ENCODE measurements around the gene TSHZ2. TPM values are rescaled to one million over a fixed set of nuclear protein-coding genes. Genes with fewer than 3 reads are reported as not detected.
"Not testable (repeated sequence)": the region's sequence is repeated elsewhere in the genome, so short reads cannot be mapped to it uniquely, and the experiment has no call there.

The TSHZ2 gene
- total RNA-seq, 1 donor from 2014 or later, result 19.8 TPM

DNA sequence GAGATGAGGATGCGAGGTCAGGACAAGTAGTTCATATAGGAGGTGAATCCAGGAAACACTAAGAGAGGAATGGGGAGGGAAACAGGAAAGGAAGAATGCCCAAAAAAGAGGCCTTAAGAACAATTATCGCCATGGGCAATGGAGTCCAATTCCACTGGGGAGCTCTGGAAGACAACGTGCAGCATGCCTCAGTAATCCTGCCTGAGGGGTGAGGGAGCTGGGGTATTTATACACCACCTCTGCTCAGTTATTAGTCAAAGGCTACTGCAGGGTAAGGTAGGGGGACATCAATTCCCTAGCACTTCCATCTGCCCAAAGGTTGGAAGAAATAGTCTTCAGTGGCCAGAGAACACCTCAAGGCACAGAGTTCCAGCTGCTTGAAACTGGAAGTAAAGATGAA, 525.1 kb downstream of the TSHZ2 start:
- no peaks in the 10 kb centered on the region for H3K4me1 Mint-ChIP-seq (ENCODE audit: low read depth)
- no peak overlapping the region for H3K4me3 Mint-ChIP-seq (ENCODE audit: low read depth)

DNA sequence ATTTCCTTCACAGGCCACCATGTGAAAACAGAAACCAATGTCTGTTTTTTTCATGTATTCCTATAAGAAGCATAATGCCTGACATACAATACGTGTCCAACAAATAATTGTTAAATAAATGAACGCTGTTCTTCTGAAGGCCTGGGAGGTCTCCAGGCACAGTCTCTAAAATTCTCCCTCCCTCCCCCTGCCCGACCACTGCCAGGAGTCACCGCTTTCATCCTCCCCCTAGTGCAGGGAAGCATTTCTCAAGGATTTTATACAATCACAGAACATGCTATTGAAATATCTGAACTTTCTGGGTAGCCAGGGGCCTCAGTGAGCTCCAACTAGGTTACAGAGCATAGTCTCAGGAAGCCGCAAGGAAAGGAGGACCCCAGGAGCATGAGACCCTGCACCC, 526.2 kb downstream of the TSHZ2 start:
- no peak for DNase-seq (ENCODE audit: low spot score)
- Mint-ChIP-seq H3K9me3 (no peaks in the 10 kb centered on the region), H3K36me3 (ENCODE audit: low read depth) (no peaks in the 10 kb centered on the region), H3K4me1 (ENCODE audit: low read depth) (no peaks in the 10 kb centered on the region), H3K27me3 (ENCODE audit: low read depth) (peaks cover 3% of the 10 kb centered on the region), H3K4me3 (ENCODE audit: low read depth) (no peak overlapping the region), H3K27ac (no peak overlapping the region)
- intact Hi-C loops (cut with micrococcal nuclease), result no loop called here

More for the DNA sequence above, 525.1 kb downstream of the TSHZ2 start:
- H3K27me3 Mint-ChIP-seq (ENCODE audit: low read depth), result peaks cover 3% of the 10 kb centered on the region
- H3K27ac Mint-ChIP-seq, result no peak overlapping the region
- no peaks in the 10 kb centered on the region for H3K36me3 Mint-ChIP-seq (ENCODE audit: low read depth)
- intact Hi-C loops (cut with micrococcal nuclease), result no loop called here
- no peak for DNase-seq (ENCODE audit: low spot score)
- no peaks in the 10 kb centered on the region for H3K9me3 Mint-ChIP-seq

DNA sequence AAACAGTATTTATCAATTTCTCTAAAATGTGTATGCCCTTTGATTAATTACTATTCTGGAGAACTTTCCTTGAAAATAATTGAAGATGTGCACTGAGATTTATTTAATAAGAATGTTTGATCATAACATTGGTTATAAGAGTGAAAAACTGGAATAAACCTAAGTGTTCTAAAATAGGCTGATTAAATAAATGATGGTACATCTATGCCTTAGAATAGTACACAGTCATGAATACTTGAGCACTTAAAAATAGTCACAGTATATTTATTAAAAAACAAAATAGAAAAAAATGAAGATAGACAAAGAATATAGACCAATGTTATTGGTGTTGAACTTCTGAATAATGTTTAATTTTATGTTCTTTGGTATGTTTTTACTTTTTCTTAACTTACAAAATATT, 528.5 kb downstream of the TSHZ2 start:
- Mint-ChIP-seq H3K4me3 (ENCODE audit: low read depth) (no peak overlapping the region), H3K4me1 (ENCODE audit: low read depth) (no peaks in the 10 kb centered on the region), H3K27me3 (ENCODE audit: low read depth) (peaks cover 3% of the 10 kb centered on the region), H3K36me3 (ENCODE audit: low read depth) (no peaks in the 10 kb centered on the region), H3K27ac (no peak overlapping the region), H3K9me3 (no peaks in the 10 kb centered on the region)
- no peak for DNase-seq (ENCODE audit: low spot score)
- intact Hi-C loops (cut with micrococcal nuclease), result no loop called here

DNA sequence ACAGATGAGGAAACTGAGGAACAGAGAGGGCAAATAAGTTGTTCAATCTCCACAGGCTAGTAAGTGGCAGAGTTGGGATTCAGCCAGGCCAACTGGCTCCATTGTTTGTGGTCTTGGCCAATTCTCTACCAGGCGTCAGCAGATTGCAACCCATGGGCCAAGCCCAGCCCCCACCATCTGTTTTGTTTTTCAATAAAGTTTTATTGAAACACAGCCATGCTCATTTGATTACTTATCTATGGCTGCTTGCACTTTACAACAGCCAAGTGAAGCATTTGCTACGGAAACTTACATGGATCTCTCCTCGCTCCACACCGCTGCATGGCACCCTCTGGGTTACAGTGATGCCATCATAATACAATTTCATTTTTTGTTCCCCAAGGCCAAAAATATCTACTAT, 530.7 kb downstream of the TSHZ2 start:
- no peak for DNase-seq (ENCODE audit: low spot score)
- Mint-ChIP-seq H3K27ac (no peak overlapping the region), H3K36me3 (ENCODE audit: low read depth) (no peaks in the 10 kb centered on the region), H3K27me3 (ENCODE audit: low read depth) (no peaks in the 10 kb centered on the region), H3K4me3 (ENCODE audit: low read depth) (no peak overlapping the region), H3K9me3 (no peaks in the 10 kb centered on the region), H3K4me1 (ENCODE audit: low read depth) (no peaks in the 10 kb centered on the region)
- intact Hi-C loops (cut with micrococcal nuclease), result no loop called here

GRCh38 chr20:53503517-53503919, 531.4 kb downstream of the TSHZ2 start:
- intact Hi-C loops (cut with micrococcal nuclease), result no loop called here
- DNase-seq (ENCODE audit: low spot score), result no peak
- Mint-ChIP-seq H3K27ac (no peak overlapping the region), H3K4me1 (ENCODE audit: low read depth) (no peaks in the 10 kb centered on the region), H3K4me3 (ENCODE audit: low read depth) (no peak overlapping the region), H3K9me3 (no peaks in the 10 kb centered on the region), H3K36me3 (ENCODE audit: low read depth) (no peaks in the 10 kb centered on the region), H3K27me3 (ENCODE audit: low read depth) (no peaks in the 10 kb centered on the region)

GRCh38 chr20:53504106-53504505, 531.9 kb downstream of the TSHZ2 start:
- DNase-seq (ENCODE audit: low spot score); H3K4me3 Mint-ChIP-seq (ENCODE audit: low read depth); H3K36me3 Mint-ChIP-seq (ENCODE audit: low read depth); H3K9me3 Mint-ChIP-seq; H3K27me3 Mint-ChIP-seq (ENCODE audit: low read depth); H3K27ac Mint-ChIP-seq; H3K4me1 Mint-ChIP-seq (ENCODE audit: low read depth); intact Hi-C loops (cut with micrococcal nuclease): not testable (repeated sequence)

DNA sequence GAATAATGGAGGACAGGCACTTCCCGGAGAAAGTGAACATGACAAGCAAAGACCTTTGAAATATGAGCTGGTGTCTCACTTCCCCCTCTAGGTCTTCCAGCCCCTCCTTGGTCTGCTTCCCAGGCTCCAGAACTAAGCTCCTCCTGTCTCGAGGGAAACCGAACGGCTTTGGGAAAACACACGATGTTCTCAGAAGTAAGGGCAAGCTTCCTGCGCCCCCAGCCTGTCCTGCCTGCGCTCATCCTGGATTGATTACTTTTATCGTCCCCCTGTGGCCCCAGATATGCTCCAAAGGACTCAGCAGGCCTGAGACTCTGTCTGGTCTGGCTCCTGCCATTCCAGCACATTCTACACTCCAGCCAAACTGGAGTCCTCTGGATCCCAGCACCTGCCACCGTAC, 538.1 kb downstream of the TSHZ2 start:
- Mint-ChIP-seq H3K27me3 (ENCODE audit: low read depth) (no peaks in the 10 kb centered on the region), H3K36me3 (ENCODE audit: low read depth) (no peaks in the 10 kb centered on the region), H3K4me3 (ENCODE audit: low read depth) (no peak overlapping the region), H3K9me3 (no peaks in the 10 kb centered on the region), H3K4me1 (ENCODE audit: low read depth) (no peaks in the 10 kb centered on the region), H3K27ac (no peak overlapping the region)
- no peak for DNase-seq (ENCODE audit: low spot score)
- intact Hi-C loops (cut with micrococcal nuclease), result no loop called here

GRCh38 chr20:53510704-53511103, 538.5 kb downstream of the TSHZ2 start:
- intact Hi-C loops (cut with micrococcal nuclease), result no loop called here
- no peaks in the 10 kb centered on the region for H3K4me1 Mint-ChIP-seq (ENCODE audit: low read depth)

GRCh38 chr20:53512076-53512475, 539.9 kb downstream of the TSHZ2 start:
- Mint-ChIP-seq H3K27me3 (ENCODE audit: low read depth) (no peaks in the 10 kb centered on the region), H3K36me3 (ENCODE audit: low read depth) (no peaks in the 10 kb centered on the region), H3K4me1 (ENCODE audit: low read depth) (no peaks in the 10 kb centered on the region), H3K27ac (no peak overlapping the region), H3K9me3 (no peaks in the 10 kb centered on the region), H3K4me3 (ENCODE audit: low read depth) (no peak overlapping the region)
- DNase-seq (ENCODE audit: low spot score), result no peak
- intact Hi-C loops (cut with micrococcal nuclease), result no loop called here

More at GRCh38 chr20:53510704-53511103, 538.5 kb downstream of the TSHZ2 start:
- no peak for DNase-seq (ENCODE audit: low spot score)
- Mint-ChIP-seq H3K4me3 (ENCODE audit: low read depth) (no peak overlapping the region), H3K27ac (no peak overlapping the region), H3K27me3 (ENCODE audit: low read depth) (no peaks in the 10 kb centered on the region), H3K9me3 (no peaks in the 10 kb centered on the region), H3K36me3 (ENCODE audit: low read depth) (no peaks in the 10 kb centered on the region)

DNA sequence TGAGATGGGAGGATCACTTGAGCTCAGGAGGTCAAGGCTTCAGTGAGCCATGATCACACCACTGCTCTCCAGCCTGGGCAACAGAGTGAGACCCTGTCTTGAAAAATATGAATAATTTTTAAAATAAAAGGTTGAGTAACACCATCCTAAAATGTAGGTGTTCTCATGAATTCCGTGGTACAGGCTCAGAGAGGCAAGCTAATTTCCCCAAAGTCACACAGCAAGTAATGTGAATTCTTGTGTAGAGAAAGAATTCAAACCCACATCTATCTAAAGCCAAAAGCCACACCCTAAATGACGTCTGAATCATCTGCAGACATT, 541.0 kb downstream of the TSHZ2 start:
- Mint-ChIP-seq H3K27ac (no peak overlapping the region), H3K27me3 (ENCODE audit: low read depth) (no peaks in the 10 kb centered on the region), H3K9me3 (no peaks in the 10 kb centered on the region), H3K4me3 (ENCODE audit: low read depth) (no peak overlapping the region), H3K4me1 (ENCODE audit: low read depth) (no peaks in the 10 kb centered on the region), H3K36me3 (ENCODE audit: low read depth) (no peaks in the 10 kb centered on the region)
- intact Hi-C loops (cut with micrococcal nuclease), result no loop called here
- no peak for DNase-seq (ENCODE audit: low spot score)

- Mint-ChIP-seq H3K27ac (no peak overlapping the region), H3K36me3 (ENCODE audit: low read depth) (no peaks in the 10 kb centered on the region), H3K4me1 (ENCODE audit: low read depth) (no peaks in the 10 kb centered on the region), H3K27me3 (ENCODE audit: low read depth) (no peaks in the 10 kb centered on the region), H3K4me3 (ENCODE audit: low read depth) (no peak overlapping the region), H3K9me3 (no peaks in the 10 kb centered on the region)
- intact Hi-C loops (cut with micrococcal nuclease), result no loop called here
- DNase-seq (ENCODE audit: low spot score), result no peak
These were observed 541.5 kb downstream of the TSHZ2 start for GRCh38 chr20:53513489-53514298.

DNA sequence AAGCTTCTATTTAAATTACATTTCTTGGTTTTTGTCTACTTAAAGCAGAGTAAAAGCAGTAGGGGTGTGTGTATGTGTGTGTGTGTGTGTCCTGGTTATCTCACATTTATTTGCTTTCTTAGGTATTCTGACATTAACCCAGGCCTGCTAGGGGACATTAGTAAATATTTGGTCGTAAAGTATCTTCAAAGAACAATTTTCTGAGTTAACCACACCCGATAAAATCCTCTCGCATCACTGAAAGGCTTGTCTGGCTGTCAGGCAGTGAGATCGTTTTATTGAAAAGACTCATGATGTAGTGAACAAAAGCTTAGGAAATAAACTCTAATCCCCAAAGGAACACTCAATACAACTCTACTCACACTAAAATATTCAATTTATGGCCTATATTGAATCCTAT, 543.6 kb downstream of the TSHZ2 start:
- intact Hi-C loops (cut with micrococcal nuclease), result no loop called here
- no peaks in the 10 kb centered on the region for H3K4me1 Mint-ChIP-seq (ENCODE audit: low read depth)
- H3K4me3 Mint-ChIP-seq (ENCODE audit: low read depth), result no peak overlapping the region
- H3K27ac Mint-ChIP-seq, result no peak overlapping the region
- H3K9me3 Mint-ChIP-seq, result no peaks in the 10 kb centered on the region
- peaks cover 1% of the 10 kb centered on the region for H3K27me3 Mint-ChIP-seq (ENCODE audit: low read depth)
- no peak for DNase-seq (ENCODE audit: low spot score)
- no peaks in the 10 kb centered on the region for H3K36me3 Mint-ChIP-seq (ENCODE audit: low read depth)

DNA sequence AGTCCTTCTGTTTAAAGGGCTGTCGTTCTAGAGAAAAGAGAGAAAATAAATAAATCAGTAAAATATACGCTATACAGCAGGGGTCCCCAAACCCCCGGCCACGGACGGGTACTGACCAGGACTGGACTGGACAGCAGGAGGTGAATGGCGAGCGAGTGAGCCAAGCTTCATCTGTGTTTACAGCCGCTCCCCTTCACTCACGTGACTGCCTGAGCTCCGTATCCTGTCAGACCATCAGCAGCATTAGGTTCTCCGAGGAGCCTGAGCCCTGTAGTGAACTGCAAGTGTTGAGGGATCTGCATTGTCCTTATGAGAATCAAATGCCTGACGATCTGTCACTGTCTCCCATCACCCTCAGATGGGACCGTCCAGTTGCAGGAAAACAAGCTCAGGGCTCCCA, 545.0 kb downstream of the TSHZ2 start:
- Mint-ChIP-seq H3K9me3 (no peaks in the 10 kb centered on the region), H3K4me3 (ENCODE audit: low read depth) (no peak overlapping the region), H3K36me3 (ENCODE audit: low read depth) (no peaks in the 10 kb centered on the region), H3K4me1 (ENCODE audit: low read depth) (no peaks in the 10 kb centered on the region), H3K27me3 (ENCODE audit: low read depth) (peaks cover 1% of the 10 kb centered on the region), H3K27ac (no peak overlapping the region)
- intact Hi-C loops (cut with micrococcal nuclease), result no loop called here
- DNase-seq (ENCODE audit: low spot score), result no peak

DNA sequence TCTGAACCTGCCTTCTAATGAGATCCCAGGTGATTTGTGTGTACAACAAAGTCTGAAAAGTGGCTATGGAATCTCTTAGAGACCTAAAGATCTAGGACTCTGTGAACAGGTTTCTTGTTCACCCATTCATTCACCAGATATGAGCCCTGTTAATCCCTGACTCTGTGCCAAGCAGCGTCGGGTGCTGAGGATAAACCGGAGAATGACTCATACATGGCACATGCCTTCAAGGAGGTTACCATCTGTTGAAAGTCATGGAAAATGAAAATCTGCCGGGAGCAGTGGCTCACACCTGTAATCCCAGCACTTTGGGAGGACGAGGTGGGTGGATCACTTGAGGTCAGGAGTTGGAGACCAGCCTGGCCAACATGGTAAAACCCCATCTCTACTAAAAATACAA, 549.3 kb downstream of the TSHZ2 start:
- H3K27me3 Mint-ChIP-seq (ENCODE audit: low read depth); intact Hi-C loops (cut with micrococcal nuclease); H3K36me3 Mint-ChIP-seq (ENCODE audit: low read depth); H3K4me1 Mint-ChIP-seq (ENCODE audit: low read depth); H3K27ac Mint-ChIP-seq; DNase-seq (ENCODE audit: low spot score); H3K9me3 Mint-ChIP-seq; H3K4me3 Mint-ChIP-seq (ENCODE audit: low read depth): not testable (repeated sequence)

Data from activated T-helper 2 cell treated with anti-CD3 and anti-CD28 coated beads, Interferon-gamma antibody, Interleukin-2, Interleukin-4, amounts not matched to agents 10 μg/mL and 5 μg/mL and 100 μg/mL, durations not matched to agents 14 hours and 24 hours and 36 hours (primary cell).